Stimulated activated naive B cell treated with anti-CD40 and anti-IgM and Interleukin-4, amounts not matched to agents 10 μg/mL and 1 μg/mL and 100 μg/mL, for 72 hours (primary cell): ENCODE results near the gene SDK1.

Experiments
- ATAC-seq, 2 donors: fragments of 150-1000 bp; cut with Tn5 transposase; replicated peaks; 2 replicates each; pipeline ENCODE4 v1.10.0; 2021; ENCODE audit warnings: moderate library complexity in 1 of 2
- DNase-seq: peaks from one replicate; pipeline ENCODE4 v3.0.0; 2021
- H3K27ac Mint-ChIP-seq: one replicate; pipeline ENCODE4 v1.8.0; 2022; ENCODE audit warnings: mild to moderate bottlenecking, mixed read lengths
- H3K27me3 Mint-ChIP-seq, 2 donors: one replicate each; pipeline ENCODE4 v1.8.0; 2022; ENCODE audit warnings: mixed read lengths in 2 of 2
- H3K36me3 Mint-ChIP-seq, 2 donors: one replicate each; pipeline ENCODE4 v1.8.0; 2022; ENCODE audit warnings: mixed read lengths in 2 of 2, mild to moderate bottlenecking in 1 of 2
- H3K4me1 Mint-ChIP-seq, 2 donors: one replicate each; pipeline ENCODE4 v1.8.0; 2022; ENCODE audit warnings: mixed read lengths in 2 of 2, mild to moderate bottlenecking in 1 of 2
- H3K4me3 Mint-ChIP-seq, 2 donors: one replicate each; pipeline ENCODE4 v1.8.0; 2022; ENCODE audit warnings: mild to moderate bottlenecking in 2 of 2, mixed read lengths in 2 of 2, moderate library complexity in 1 of 2
- H3K9me3 Mint-ChIP-seq, 2 donors: one replicate each; pipeline ENCODE4 v1.8.0; 2022; ENCODE audit warnings: mixed read lengths in 2 of 2, mild to moderate bottlenecking in 1 of 2

SDK1 gene

GRCh38 chr7:4127909-4128560, 827.0 kb downstream of the SDK1 start:
- H3K4me3 Mint-ChIP-seq: no peak overlapping the region
- ATAC-seq (no peak), DNase-seq (no peak)
- peaks cover 16 to 22% of the 10 kb centered on the region in 2 donors for H3K27me3 Mint-ChIP-seq
- no peaks in the 10 kb centered on the region for H3K4me1 Mint-ChIP-seq
- H3K9me3 Mint-ChIP-seq: peaks cover 9 to 10% of the 10 kb centered on the region in 2 donors
- H3K27ac Mint-ChIP-seq: no peak overlapping the region
- peaks cover 0 to 2% of the 10 kb centered on the region in 2 donors for H3K36me3 Mint-ChIP-seq

- Mint-ChIP-seq H3K9me3 (peaks cover 8% of the 10 kb centered on the region in 2 donors), H3K4me3 (no peak overlapping the region), H3K36me3 (peaks cover 0 to 2% of the 10 kb centered on the region in 2 donors), H3K4me1 (no peaks in the 10 kb centered on the region), H3K27me3 (peaks cover 11 to 14% of the 10 kb centered on the region in 2 donors), H3K27ac (no peak overlapping the region)
- DNase-seq (no peak), ATAC-seq (no peak)
Measured at GRCh38 chr7:4129481-4130122, 828.5 kb downstream of the SDK1 start.

DNA sequence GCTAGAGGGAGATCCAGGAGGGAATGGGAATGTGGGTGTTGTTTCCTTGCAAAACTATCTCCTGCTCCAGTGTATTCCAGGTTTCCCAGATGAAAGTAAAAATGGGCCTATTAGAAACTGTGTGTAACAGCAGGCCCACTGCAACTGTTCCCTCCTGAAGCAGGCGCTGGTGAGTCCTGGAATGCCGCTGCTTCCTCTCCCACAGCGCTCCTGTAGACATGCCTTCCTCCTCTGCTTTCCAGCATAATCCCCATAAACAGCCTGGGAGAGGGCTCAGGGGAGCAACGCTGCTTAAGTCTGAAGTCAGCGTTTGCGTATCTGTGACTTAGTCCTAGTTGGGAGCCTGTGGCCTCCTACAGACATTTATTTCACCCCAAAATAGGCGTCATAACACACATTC, 830.0 kb downstream of the SDK1 start:
- no peaks in the 10 kb centered on the region for H3K9me3 Mint-ChIP-seq

GRCh38 chr7:4132221-4132620, 831.2 kb downstream of the SDK1 start:
- Mint-ChIP-seq H3K27me3 (peaks cover 0 to 5% of the 10 kb centered on the region in 2 donors), H3K4me1 (no peaks in the 10 kb centered on the region), H3K9me3 (no peaks in the 10 kb centered on the region), H3K36me3 (no peaks in the 10 kb centered on the region), H3K4me3 (no peak overlapping the region), H3K27ac (no peak overlapping the region)
- DNase-seq (no peak), ATAC-seq (no peak)

More for the DNA sequence above, 830.0 kb downstream of the SDK1 start:
- Mint-ChIP-seq H3K27me3 (peaks cover 0 to 5% of the 10 kb centered on the region in 2 donors), H3K36me3 (no peaks in the 10 kb centered on the region), H3K27ac (no peak overlapping the region), H3K4me1 (no peaks in the 10 kb centered on the region), H3K4me3 (no peak overlapping the region)
- ATAC-seq (no peak), DNase-seq (no peak)

DNA sequence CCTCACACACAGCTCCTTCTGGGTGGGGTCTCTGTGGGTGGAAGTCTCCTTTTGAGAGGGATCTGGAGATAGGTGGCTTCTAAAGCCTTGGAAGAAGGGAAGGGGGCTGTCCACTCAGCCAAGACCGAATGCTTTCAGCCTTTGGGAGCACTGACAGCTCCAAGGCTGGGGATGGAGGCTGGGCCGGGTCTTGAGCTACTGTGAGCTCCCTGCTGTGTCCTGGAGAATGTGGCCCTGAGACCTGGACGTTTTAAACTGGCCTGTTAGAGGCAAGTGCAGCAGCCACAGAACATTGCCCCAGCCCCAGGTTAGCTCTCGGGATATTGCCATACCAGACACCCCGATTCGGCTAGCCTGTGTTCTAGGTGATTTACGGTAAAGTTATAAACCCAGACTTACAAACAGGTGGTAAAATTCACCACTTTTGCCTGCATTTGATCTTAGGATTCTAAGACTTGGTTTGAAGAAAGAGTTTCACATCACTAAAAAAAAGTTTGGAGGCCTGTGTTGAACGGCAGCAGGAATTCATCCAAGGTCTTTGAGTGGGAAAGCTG, 832.5 kb downstream of the SDK1 start:
- Mint-ChIP-seq H3K27me3 (no peaks in the 10 kb centered on the region), H3K9me3 (no peaks in the 10 kb centered on the region)

GRCh38 chr7:4134204-4134603, 833.2 kb downstream of the SDK1 start:
- H3K27me3 Mint-ChIP-seq: no peaks in the 10 kb centered on the region
- ATAC-seq: no peak

More for the DNA sequence above, 832.5 kb downstream of the SDK1 start:
- Mint-ChIP-seq H3K4me1 (no peaks in the 10 kb centered on the region), H3K4me3 (no peak overlapping the region), H3K27ac (no peak overlapping the region), H3K36me3 (no peaks in the 10 kb centered on the region)
- DNase-seq (no peak), ATAC-seq (no peak)

GRCh38 chr7:4134631-4135030, 833.6 kb downstream of the SDK1 start:
- no peak overlapping the region for H3K4me3 Mint-ChIP-seq
- H3K36me3 Mint-ChIP-seq: no peaks in the 10 kb centered on the region
- H3K4me1 Mint-ChIP-seq: no peaks in the 10 kb centered on the region
- no peak for DNase-seq
- no peak for ATAC-seq
- H3K9me3 Mint-ChIP-seq: no peaks in the 10 kb centered on the region
- H3K27ac Mint-ChIP-seq: no peak overlapping the region
- no peaks in the 10 kb centered on the region for H3K27me3 Mint-ChIP-seq

More at GRCh38 chr7:4134204-4134603, 833.2 kb downstream of the SDK1 start:
- H3K36me3 Mint-ChIP-seq: no peaks in the 10 kb centered on the region
- H3K27ac Mint-ChIP-seq: no peak overlapping the region
- H3K4me1 Mint-ChIP-seq: no peaks in the 10 kb centered on the region
- H3K9me3 Mint-ChIP-seq: no peaks in the 10 kb centered on the region
- H3K4me3 Mint-ChIP-seq: no peak overlapping the region
- no peak for DNase-seq

- H3K27ac Mint-ChIP-seq: no peak overlapping the region
- no peaks in the 10 kb centered on the region for H3K9me3 Mint-ChIP-seq
- no peaks in the 10 kb centered on the region for H3K4me1 Mint-ChIP-seq
- no peak overlapping the region for H3K4me3 Mint-ChIP-seq
- H3K36me3 Mint-ChIP-seq: no peaks in the 10 kb centered on the region
- DNase-seq (no peak), ATAC-seq (no peak)
- H3K27me3 Mint-ChIP-seq: no peaks in the 10 kb centered on the region
Measured at GRCh38 chr7:4135301-4135700, 834.2 kb downstream of the SDK1 start.

DNA sequence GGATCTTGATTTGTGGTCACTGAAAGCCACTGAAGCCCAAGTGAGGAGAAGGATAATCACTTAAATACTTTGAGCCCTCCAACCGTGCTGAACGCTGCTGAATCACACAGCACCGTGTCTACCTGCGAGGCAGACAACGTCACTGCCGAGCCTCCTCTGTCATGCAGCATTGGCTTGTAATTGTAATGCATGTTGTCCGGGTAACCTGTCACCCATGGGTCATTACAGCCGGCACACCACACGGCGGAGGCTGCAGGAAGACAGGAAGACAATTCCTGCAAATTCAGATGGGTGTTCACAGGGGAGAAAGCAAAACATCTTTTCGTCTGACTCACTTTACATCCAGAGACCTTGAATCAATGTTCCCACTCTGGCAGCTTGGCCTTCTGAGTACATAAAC, 835.0 kb downstream of the SDK1 start:
- Mint-ChIP-seq H3K27ac (no peak overlapping the region), H3K4me1 (no peaks in the 10 kb centered on the region), H3K4me3 (no peak overlapping the region), H3K27me3 (no peaks in the 10 kb centered on the region), H3K36me3 (no peaks in the 10 kb centered on the region), H3K9me3 (no peaks in the 10 kb centered on the region)
- ATAC-seq (no peak), DNase-seq (no peak)

DNA sequence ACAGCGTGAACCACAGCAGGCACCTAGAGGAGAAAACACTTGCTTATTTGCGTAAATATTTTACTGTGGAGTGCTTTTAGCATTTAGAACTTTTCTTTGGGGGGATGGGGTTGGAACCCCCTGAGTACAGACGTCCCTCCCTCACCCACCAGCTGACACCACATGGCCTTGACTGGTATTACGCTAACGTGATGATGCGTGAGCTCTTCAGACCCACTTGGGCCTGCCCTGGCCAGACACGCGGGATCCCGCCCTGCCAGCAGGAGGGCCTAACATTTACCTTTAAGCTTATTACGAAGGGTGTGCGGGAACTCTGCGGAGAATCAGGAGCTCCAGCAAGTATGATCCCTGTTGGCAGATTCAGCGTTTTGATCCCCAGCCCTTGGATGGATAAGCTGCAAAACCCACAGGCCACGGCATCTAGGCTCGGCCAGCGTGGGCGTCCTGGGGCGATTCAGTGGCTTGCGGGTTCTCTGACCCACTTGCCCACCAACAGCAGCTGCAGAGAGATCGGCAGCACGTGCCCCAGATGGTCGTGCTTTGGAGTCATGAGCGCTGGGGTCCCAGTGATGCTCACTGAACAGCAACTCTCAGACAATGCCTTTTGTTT, 835.6 kb downstream of the SDK1 start:
- Mint-ChIP-seq H3K36me3 (no peaks in the 10 kb centered on the region), H3K4me1 (no peaks in the 10 kb centered on the region), H3K4me3 (no peak overlapping the region), H3K27me3 (no peaks in the 10 kb centered on the region), H3K9me3 (no peaks in the 10 kb centered on the region), H3K27ac (no peak overlapping the region)
- DNase-seq (no peak), ATAC-seq (no peak)

DNA sequence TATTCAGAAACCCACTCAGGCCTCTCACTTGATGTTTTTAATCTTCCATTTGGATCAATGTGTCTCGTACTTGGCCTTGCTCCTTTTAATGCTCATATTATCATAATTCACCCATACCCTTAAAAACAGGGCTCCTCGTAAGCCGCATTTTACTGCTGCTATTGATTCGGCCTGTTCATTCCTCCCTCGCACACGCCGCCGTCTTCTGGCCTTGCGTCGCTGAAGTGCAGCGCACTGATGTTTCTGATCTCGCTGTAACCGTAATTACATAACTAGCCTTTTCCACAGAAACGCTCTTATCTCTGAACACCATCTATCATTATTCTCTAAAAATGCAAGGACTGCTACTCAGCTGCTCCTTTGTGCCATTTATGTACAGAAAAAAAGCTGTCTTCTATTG, 836.5 kb downstream of the SDK1 start:
- no peaks in the 10 kb centered on the region for H3K4me1 Mint-ChIP-seq
- H3K9me3 Mint-ChIP-seq: no peaks in the 10 kb centered on the region
- no peak overlapping the region for H3K4me3 Mint-ChIP-seq
- DNase-seq (no peak), ATAC-seq (no peak)
- H3K36me3 Mint-ChIP-seq: no peaks in the 10 kb centered on the region
- H3K27ac Mint-ChIP-seq: no peak overlapping the region
- H3K27me3 Mint-ChIP-seq: no peaks in the 10 kb centered on the region

DNA sequence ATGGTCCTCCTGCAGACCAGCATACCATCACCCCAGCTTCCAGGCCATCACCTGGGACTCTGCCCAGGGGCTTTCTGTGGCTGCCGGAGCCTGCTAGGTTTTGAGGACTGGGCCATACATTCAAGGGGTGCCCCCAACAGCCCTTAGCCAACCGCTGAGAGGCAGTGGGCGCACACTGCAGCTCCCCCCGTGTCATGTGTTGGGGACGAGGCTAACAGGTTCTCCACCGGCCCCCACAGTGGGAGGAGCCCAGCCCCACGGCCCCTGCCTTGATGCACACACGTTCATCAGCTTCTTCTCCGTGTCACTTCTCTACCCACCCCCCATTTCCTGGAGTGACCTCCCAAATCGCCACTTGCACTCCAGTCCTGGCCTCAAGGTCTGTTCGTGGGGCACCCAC, 837.8 kb downstream of the SDK1 start:
- ATAC-seq (no peak), DNase-seq (no peak)
- Mint-ChIP-seq H3K27ac (no peak overlapping the region), H3K4me3 (no peak overlapping the region), H3K9me3 (no peaks in the 10 kb centered on the region), H3K36me3 (no peaks in the 10 kb centered on the region), H3K4me1 (no peaks in the 10 kb centered on the region), H3K27me3 (peaks cover 4 to 12% of the 10 kb centered on the region in 2 donors)

GRCh38 chr7:4139656-4140625, 838.9 kb downstream of the SDK1 start:
- no peak overlapping the region for H3K27ac Mint-ChIP-seq
- no peaks in the 10 kb centered on the region for H3K9me3 Mint-ChIP-seq
- peaks cover 14 to 22% of the 10 kb centered on the region in 2 donors for H3K27me3 Mint-ChIP-seq
- DNase-seq (no peak), ATAC-seq (no peak)
- H3K36me3 Mint-ChIP-seq: peaks cover 0 to 3% of the 10 kb centered on the region in 2 donors
- H3K4me1 Mint-ChIP-seq: peaks cover 5 to 8% of the 10 kb centered on the region in 2 donors
- H3K4me3 Mint-ChIP-seq: no peak overlapping the region

- peaks cover 20 to 27% of the 10 kb centered on the region in 2 donors for H3K27me3 Mint-ChIP-seq
- no peak overlapping the region for H3K4me3 Mint-ChIP-seq
- peaks cover 0 to 3% of the 10 kb centered on the region in 2 donors for H3K36me3 Mint-ChIP-seq
- H3K4me1 Mint-ChIP-seq: peaks cover 6 to 11% of the 10 kb centered on the region in 2 donors
- no peak overlapping the region for H3K27ac Mint-ChIP-seq
- no peak for DNase-seq
- no peak for ATAC-seq
- no peaks in the 10 kb centered on the region for H3K9me3 Mint-ChIP-seq
Measured at GRCh38 chr7:4140933-4141332, 839.9 kb downstream of the SDK1 start.
